ENCODE data around the gene DIABLO. TPM values are rescaled to one million over a fixed set of nuclear protein-coding genes. Genes with fewer than 3 reads are reported as not detected.

DIABLO gene
- total RNA-seq, 1 experiment from 2014 or later: 61.6 TPM

- Histone ChIP-seq H3K36me3 (peaks cover 2% of the 10 kb centered on the region; the same call in 1 of the 2 replicates), H3K9me3 (replicated peaks) (no peaks in the 10 kb centered on the region), H3K27ac (no peak overlapping the region), H3K4me3 (no peak overlapping the region), H3K4me1 (no peaks in the 10 kb centered on the region), H3K27me3 (no peaks in the 10 kb centered on the region)
- no peak for DNase-seq
These were observed 6.8 kb upstream of the DIABLO start for GRCh38 chr12:122232691-122233090.

- Histone ChIP-seq H3K27ac (no peak overlapping the region), H3K9me3 (replicated peaks) (no peaks in the 10 kb centered on the region), H3K4me1 (peaks cover 5% of the 10 kb centered on the region; the same call in 1 of the 2 replicates), H3K27me3 (no peaks in the 10 kb centered on the region), H3K36me3 (peaks cover 2% of the 10 kb centered on the region; the same call in 1 of the 2 replicates), H3K4me3 (no peak overlapping the region)
- no peak for DNase-seq
These were observed 4.9 kb upstream of the DIABLO start for GRCh38 chr12:122230798-122231197.

- H3K27ac ChIP-seq: no peak overlapping the region
- H3K36me3 ChIP-seq: no peaks in the 10 kb centered on the region; the same call in 1 of the 2 replicates
- H3K4me1 ChIP-seq: peaks cover 9% of the 10 kb centered on the region; the same call in 1 of the 2 replicates
- DNase-seq: no peak
- H3K4me3 ChIP-seq: no peak overlapping the region
- no peaks in the 10 kb centered on the region for H3K9me3 ChIP-seq (replicated peaks)
- H3K27me3 ChIP-seq: no peaks in the 10 kb centered on the region
These were observed 2.2 kb upstream of the DIABLO start for GRCh38 chr12:122228092-122228491.

GRCh38 chr12:122227341-122227740 is 1.5 kb upstream of the DIABLO start:
- H3K9me3 ChIP-seq (replicated peaks): no peaks in the 10 kb centered on the region
- H3K4me3 ChIP-seq: no peak overlapping the region
- no peaks in the 10 kb centered on the region for H3K27me3 ChIP-seq
- DNase-seq: no peak
- peaks cover 9% of the 10 kb centered on the region; the same call in 1 of the 2 replicates for H3K4me1 ChIP-seq
- H3K36me3 ChIP-seq: no peaks in the 10 kb centered on the region; the same call in 1 of the 2 replicates
- no peak overlapping the region for H3K27ac ChIP-seq

GRCh38 chr12:122226366-122227125 is 694 bp upstream of the DIABLO start:
- Histone ChIP-seq H3K9me3 (replicated peaks) (no peaks in the 10 kb centered on the region), H3K36me3 (peaks cover 2% of the 10 kb centered on the region), H3K4me1 (peaks cover 9% of the 10 kb centered on the region; the same call in 1 of the 2 replicates), H3K27me3 (no peaks in the 10 kb centered on the region), H3K4me3 (peak overlapping the region; percentile 36), H3K27ac (no peak overlapping the region)
- no peak for DNase-seq

- no peak for DNase-seq
These were observed 9.4 kb downstream of the DIABLO start for GRCh38 chr12:122216445-122216844.

GRCh38 chr12:122215771-122216170 is 10.1 kb downstream of the DIABLO start:
- Histone ChIP-seq H3K27ac (no peak overlapping the region), H3K36me3 (peaks cover 82% of the 10 kb centered on the region), H3K4me1 (no peaks in the 10 kb centered on the region), H3K27me3 (no peaks in the 10 kb centered on the region), H3K4me3 (no peak overlapping the region), H3K9me3 (replicated peaks) (no peaks in the 10 kb centered on the region)
- DNase-seq: no peak

More at GRCh38 chr12:122216445-122216844, 9.4 kb downstream of the DIABLO start:
- H3K27me3 ChIP-seq: no peaks in the 10 kb centered on the region
- no peaks in the 10 kb centered on the region for H3K9me3 ChIP-seq (replicated peaks)
- H3K27ac ChIP-seq: no peak overlapping the region
- H3K36me3 ChIP-seq: peaks cover 81% of the 10 kb centered on the region
- no peaks in the 10 kb centered on the region for H3K4me1 ChIP-seq
- no peak overlapping the region for H3K4me3 ChIP-seq

- no peak overlapping the region for H3K27ac ChIP-seq
- DNase-seq: no peak
- H3K4me3 ChIP-seq: no peak overlapping the region
- H3K9me3 ChIP-seq (replicated peaks): no peaks in the 10 kb centered on the region
- H3K36me3 ChIP-seq: peaks cover 27% of the 10 kb centered on the region
- H3K27me3 ChIP-seq: no peaks in the 10 kb centered on the region
- H3K4me1 ChIP-seq: no peaks in the 10 kb centered on the region
These were observed 17.6 kb downstream of the DIABLO start for GRCh38 chr12:122208073-122208820.

- DNase-seq: no peak
- H3K4me1 ChIP-seq: no peaks in the 10 kb centered on the region
- no peak overlapping the region for H3K4me3 ChIP-seq
- H3K27ac ChIP-seq: no peak overlapping the region
- H3K9me3 ChIP-seq (replicated peaks): no peaks in the 10 kb centered on the region
- H3K27me3 ChIP-seq: no peaks in the 10 kb centered on the region
- H3K36me3 ChIP-seq: peaks cover 20% of the 10 kb centered on the region
These were observed 18.5 kb downstream of the DIABLO start for GRCh38 chr12:122207391-122207790.

GRCh38 chr12:122206976-122207375 is 18.9 kb downstream of the DIABLO start:
- peaks cover 16% of the 10 kb centered on the region for H3K36me3 ChIP-seq
- H3K27me3 ChIP-seq: no peaks in the 10 kb centered on the region
- DNase-seq: no peak
- no peak overlapping the region for H3K27ac ChIP-seq
- no peaks in the 10 kb centered on the region for H3K9me3 ChIP-seq (replicated peaks)
- no peaks in the 10 kb centered on the region for H3K4me1 ChIP-seq
- no peak overlapping the region for H3K4me3 ChIP-seq

- Histone ChIP-seq H3K27ac (no peak overlapping the region), H3K36me3 (peaks cover 11% of the 10 kb centered on the region), H3K4me1 (no peaks in the 10 kb centered on the region), H3K9me3 (replicated peaks) (no peaks in the 10 kb centered on the region), H3K4me3 (no peak overlapping the region), H3K27me3 (no peaks in the 10 kb centered on the region)
- no peak for DNase-seq
These were observed 19.6 kb downstream of the DIABLO start for GRCh38 chr12:122206111-122206881.

- Histone ChIP-seq H3K9me3 (replicated peaks) (no peaks in the 10 kb centered on the region), H3K27me3 (no peaks in the 10 kb centered on the region), H3K36me3 (peaks cover 3% of the 10 kb centered on the region; the same call in 1 of the 2 replicates), H3K4me1 (no peaks in the 10 kb centered on the region), H3K4me3 (no peak overlapping the region), H3K27ac (no peak overlapping the region)
- DNase-seq: no peak
These were observed 20.6 kb downstream of the DIABLO start for GRCh38 chr12:122205053-122205925.

- Histone ChIP-seq H3K4me3 (no peak overlapping the region), H3K27me3 (no peaks in the 10 kb centered on the region), H3K4me1 (no peaks in the 10 kb centered on the region), H3K9me3 (replicated peaks) (no peaks in the 10 kb centered on the region), H3K36me3 (no peaks in the 10 kb centered on the region; the same call in 1 of the 2 replicates), H3K27ac (no peak overlapping the region)
- no peak for DNase-seq
These were observed 21.4 kb downstream of the DIABLO start for GRCh38 chr12:122204167-122205052.

All from SJCRH30 (cell line).